Bronchial epithelial cell (primary cell): Measurements from ENCODE around the gene PKN1. TPM values are rescaled to one million over a fixed set of nuclear protein-coding genes. Genes with fewer than 3 reads are reported as not detected.
"Not testable (repeated sequence)": the region's sequence is repeated elsewhere in the genome, so short reads cannot be mapped to it uniquely, and the experiment has no call there.

ENCODE experiments used
- DNase-seq: peaks from one replicate; pipeline ENCODE4 v3.0.0-alpha.2; 2010; ENCODE audit warnings: low read depth
- FAIRE-seq: peaks from 2 replicates; lab custom pipeline; 2011; peaks lifted over from hg19 to GRCh38; lab: Jason Lieb, UNC
- H3K27me3 ChIP-seq: 2 replicates; pipeline ENCODE4 v1.5.1; 2011; ENCODE audit warnings: low read length; ENCODE audit not compliant: control insufficient read depth, insufficient read depth
- H3K36me3 ChIP-seq: 2 replicates; pipeline ENCODE4 v1.5.1; 2011; ENCODE audit warnings: low read length; ENCODE audit not compliant: control insufficient read depth, insufficient read depth
- H3K4me3 ChIP-seq: 2 replicates; pipeline ENCODE4 v1.5.1; 2011; ENCODE audit warnings: mild to moderate bottlenecking, low read depth, low read length, control low read depth
- total RNA-seq: library from RNA; depleted of rRNA; stranded (reverse); fragments of >200 nt; gene quantifications from 2 replicates; pipeline ENCODE4 v1.2.1, GENCODE V29; 2014
- TF ChIP-seq, protein P1 (sequence below): IDR thresholded peaks from 2 replicates; pipeline ENCODE4 v1.5.1; 2011; ENCODE audit warnings: mild to moderate bottlenecking, moderate library complexity, low read length, control low read depth, inconsistent platforms; ENCODE audit not compliant: insufficient read depth, severe bottlenecking

The PKN1 gene
- total RNA-seq, 1 donor from 2014 or later: 32.9 TPM

DNA sequence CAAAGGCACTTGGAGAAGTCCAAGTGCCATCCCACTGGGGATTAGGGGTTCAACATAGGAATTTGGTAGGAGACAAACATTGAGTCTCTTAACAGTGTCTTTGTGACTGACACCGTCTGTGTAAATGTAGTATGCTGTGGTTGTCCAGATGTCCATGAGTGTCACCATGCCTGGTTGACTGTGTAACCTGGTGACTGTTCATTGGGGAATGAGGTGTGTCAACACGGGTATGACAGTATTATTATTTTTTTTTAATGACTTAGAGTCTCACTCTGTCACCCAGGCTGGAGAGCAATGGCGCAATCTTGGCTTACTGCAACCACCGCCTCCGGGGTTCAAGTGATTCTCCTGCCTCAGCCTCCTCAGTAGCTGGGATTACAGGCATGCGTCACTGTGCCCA is 16.2 kb downstream of the PKN1 start:
- H3K27me3 ChIP-seq: no peaks in the 10 kb centered on the region
- DNase-seq (peak; percentile 18), FAIRE-seq (no peak)
- TF ChIP-seq, protein P1, sequence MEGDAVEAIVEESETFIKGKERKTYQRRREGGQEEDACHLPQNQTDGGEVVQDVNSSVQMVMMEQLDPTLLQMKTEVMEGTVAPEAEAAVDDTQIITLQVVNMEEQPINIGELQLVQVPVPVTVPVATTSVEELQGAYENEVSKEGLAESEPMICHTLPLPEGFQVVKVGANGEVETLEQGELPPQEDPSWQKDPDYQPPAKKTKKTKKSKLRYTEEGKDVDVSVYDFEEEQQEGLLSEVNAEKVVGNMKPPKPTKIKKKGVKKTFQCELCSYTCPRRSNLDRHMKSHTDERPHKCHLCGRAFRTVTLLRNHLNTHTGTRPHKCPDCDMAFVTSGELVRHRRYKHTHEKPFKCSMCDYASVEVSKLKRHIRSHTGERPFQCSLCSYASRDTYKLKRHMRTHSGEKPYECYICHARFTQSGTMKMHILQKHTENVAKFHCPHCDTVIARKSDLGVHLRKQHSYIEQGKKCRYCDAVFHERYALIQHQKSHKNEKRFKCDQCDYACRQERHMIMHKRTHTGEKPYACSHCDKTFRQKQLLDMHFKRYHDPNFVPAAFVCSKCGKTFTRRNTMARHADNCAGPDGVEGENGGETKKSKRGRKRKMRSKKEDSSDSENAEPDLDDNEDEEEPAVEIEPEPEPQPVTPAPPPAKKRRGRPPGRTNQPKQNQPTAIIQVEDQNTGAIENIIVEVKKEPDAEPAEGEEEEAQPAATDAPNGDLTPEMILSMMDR: no peak
- H3K4me3 ChIP-seq: no peak overlapping the region
- no peaks in the 10 kb centered on the region for H3K36me3 ChIP-seq

- H3K36me3 ChIP-seq: no peaks in the 10 kb centered on the region
- FAIRE-seq (no peak), DNase-seq (no peak)
These were observed 17.2 kb downstream of the PKN1 start for GRCh38 chr19:14450168-14450874.

GRCh38 chr19:14450876-14451275 is 17.8 kb downstream of the PKN1 start:
- no peak overlapping the region for H3K4me3 ChIP-seq
- no peak for DNase-seq
- no peaks in the 10 kb centered on the region for H3K27me3 ChIP-seq
- no peak for FAIRE-seq
- H3K36me3 ChIP-seq: no peaks in the 10 kb centered on the region
- TF ChIP-seq, protein P1: no peak

More at GRCh38 chr19:14450168-14450874, 17.2 kb downstream of the PKN1 start:
- no peak overlapping the region for H3K4me3 ChIP-seq
- TF ChIP-seq, protein P1: no peak
- no peaks in the 10 kb centered on the region for H3K27me3 ChIP-seq

- not testable (repeated sequence) for H3K27me3 ChIP-seq, DNase-seq, FAIRE-seq, H3K4me3 ChIP-seq, H3K36me3 ChIP-seq
These were observed 19.2 kb downstream of the PKN1 start for GRCh38 chr19:14452303-14452702.

- H3K4me3 ChIP-seq: no peak overlapping the region
- no peaks in the 10 kb centered on the region for H3K27me3 ChIP-seq
- FAIRE-seq: no peak
- no peak for DNase-seq
- TF ChIP-seq, protein P1: no peak
- no peaks in the 10 kb centered on the region for H3K36me3 ChIP-seq
These were observed 26.6 kb downstream of the PKN1 start for GRCh38 chr19:14459703-14460102.

DNA sequence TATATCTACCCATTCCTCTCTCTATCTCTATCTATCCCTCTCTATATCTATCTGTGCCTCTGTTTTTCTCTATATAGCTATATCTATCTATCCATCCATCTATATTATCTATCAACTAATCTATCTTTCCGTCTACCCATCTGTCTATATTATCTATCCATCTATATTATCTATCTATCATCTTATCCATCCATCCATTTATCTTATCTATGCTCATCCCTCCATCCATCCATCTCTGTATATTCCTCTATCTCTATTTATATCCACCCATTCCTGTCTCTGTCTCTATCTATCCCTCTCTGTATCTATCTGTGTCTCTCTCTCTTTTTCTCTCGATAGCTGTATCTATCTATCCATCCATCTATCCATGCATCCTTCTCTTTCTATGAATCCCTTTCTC is 27.8 kb downstream of the PKN1 start:
- DNase-seq: no peak
- TF ChIP-seq, protein P1: no peak
- H3K36me3 ChIP-seq: no peaks in the 10 kb centered on the region
- no peak for FAIRE-seq
- no peak overlapping the region for H3K4me3 ChIP-seq
- no peaks in the 10 kb centered on the region for H3K27me3 ChIP-seq

- not testable (repeated sequence) for FAIRE-seq, DNase-seq, H3K27me3 ChIP-seq, H3K4me3 ChIP-seq, H3K36me3 ChIP-seq
These were observed 29.3 kb downstream of the PKN1 start for GRCh38 chr19:14462401-14462800.
